K562 (cell line): ENCODE measurements around the gene OR52W1. TPM values are rescaled to one million over a fixed set of nuclear protein-coding genes. Genes with fewer than 3 reads are reported as not detected.
A peak's percentile ranks its signal among the peaks of the same experiment; 100 is the strongest.

Experiments used
- ATAC-seq: fragments of 200-7000 bp; cut with Tn5 transposase; 3 replicates; pipeline ENCODE4 v1.9.1; 2020; ENCODE audit warnings: moderate library complexity
- BruUV-seq: library from RNA; stranded (reverse); fragments of 400-500 nt; replicated peaks from 2 replicates; lab custom pipeline; 2021; lab: Mats Ljungman, UMichigan
- CTCF ChIA-PET: fragments of 300-600 bp; formaldehyde crosslinking; extraction: SDS; loops from one replicate; lab custom pipeline; 2021; ENCODE audit warnings: low intra/inter-chr PET ratio; lab: Yijun Ruan, JAX
- POLR2A ChIA-PET: fragments of 300-600, 350-650 bp; sonication (Branson Sonifier 250); formaldehyde crosslinking; extraction: SDS; loops from one replicate; lab custom pipeline; 2021; ENCODE audit warnings: antibody characterized with exemption, inconsistent platforms; lab: Yijun Ruan, JAX
- DNase-seq, 4 experiments: peaks; one replicate each; pipeline versions ENCODE4 v3.0.0 to v3.0.0-alpha.2; 2011 to 2018; ENCODE audit warnings: low spot score in 3 of 4, mixed read lengths in 3 of 4; ENCODE audit errors: extremely low read depth in 1 of 4
- FAIRE-seq: peaks from 2 replicates; lab custom pipeline; 2011; peaks lifted over from hg19 to GRCh38; lab: Jason Lieb, UNC
- H2AFZ ChIP-seq: 2 replicates; pipeline ENCODE4 v1.6.0; 2011; ENCODE audit warnings: low read depth, low read length, control low read depth, inconsistent platforms
- H3K27ac ChIP-seq: fragments of 200-600 bp; 3 replicates; pipeline ENCODE4 v1.8.0; 2011; ENCODE audit warnings: low read depth, mild to moderate bottlenecking, control low read depth, inconsistent platforms, low read length, moderate library complexity, mixed read lengths; ENCODE audit errors: extremely low read depth
- H3K27me3 ChIP-seq, 2 experiments: fragments of 300-600 bp in 1 of 2; 2 replicates in 1 of 2; 3 replicates in 1 of 2; pipeline versions ENCODE4 v1.6.0 to v1.8.0; 2011; ENCODE audit warnings: inconsistent platforms in 2 of 2, low read length in 2 of 2, mild to moderate bottlenecking in 1 of 2, mixed read lengths in 1 of 2, moderate library complexity in 1 of 2; ENCODE audit not compliant: control insufficient read depth in 2 of 2, insufficient read depth in 2 of 2
- H3K36me3 ChIP-seq: fragments of 300-600 bp; 3 replicates; pipeline ENCODE4 v1.8.0; 2011; ENCODE audit warnings: mild to moderate bottlenecking, low read length, inconsistent platforms; ENCODE audit not compliant: control insufficient read depth, insufficient read depth
- H3K4me1 ChIP-seq, 2 experiments: fragments of 200-600 bp in 1 of 2; replicated peaks in 1 of 2; 2 replicates in 1 of 2; 3 replicates in 1 of 2; pipeline versions ENCODE4 v1.5.1 to v1.8.0; 2011; ENCODE audit warnings: inconsistent platforms in 2 of 2, low read length in 2 of 2, mild to moderate bottlenecking in 1 of 2, mixed read lengths in 1 of 2, moderate library complexity in 1 of 2; ENCODE audit not compliant: control insufficient read depth in 2 of 2, insufficient read depth in 2 of 2
- H3K4me2 ChIP-seq: 2 replicates; pipeline ENCODE4 v1.6.1; 2011; ENCODE audit warnings: low read length, control low read depth, inconsistent platforms, mixed read lengths; ENCODE audit not compliant: insufficient read depth
- H3K4me3 ChIP-seq: fragments of 200-600 bp; sonication (generic), shearing (Covaris generic); 2 replicates; pipeline ENCODE4 v1.5.1; 2016; ENCODE audit warnings: control low read depth, inconsistent platforms
- H3K79me2 ChIP-seq: fragments of 200-600 bp; 3 replicates; pipeline ENCODE4 v1.8.0; 2011; ENCODE audit warnings: low read length, inconsistent platforms; ENCODE audit not compliant: control insufficient read depth, insufficient read depth
- H3K9ac ChIP-seq, 2 experiments: 2 replicates each; pipeline versions ENCODE4 v1.6.0 to v1.6.1; 2011; ENCODE audit warnings: low read depth in 2 of 2, low read length in 2 of 2, control low read depth in 1 of 2, inconsistent platforms in 1 of 2, mild to moderate bottlenecking in 1 of 2, mixed read lengths in 1 of 2; ENCODE audit not compliant: insufficient read depth in 1 of 2
- H3K9me1 ChIP-seq: one replicate; pipeline ENCODE4 v1.6.0; 2011; ENCODE audit warnings: inconsistent platforms, mild to moderate bottlenecking, low read length, moderate library complexity; ENCODE audit not compliant: control insufficient read depth, insufficient read depth
- H3K9me3 ChIP-seq: replicated peaks from 2 replicates; pipeline ENCODE4 v1.5.1; 2011; ENCODE audit warnings: low read depth, low read length, inconsistent platforms; ENCODE audit not compliant: control insufficient read depth, insufficient read depth
- H4K20me1 ChIP-seq: replicated peaks from 2 replicates; pipeline ENCODE4 v1.6.1; 2011; ENCODE audit warnings: low read length, inconsistent platforms, mixed read lengths; ENCODE audit not compliant: control insufficient read depth, insufficient read depth
- CC2D1A ChIP-seq: fragments of 450-650 bp; IDR thresholded peaks from 2 replicates; pipeline ENCODE4 v1.6.1; 2017; ENCODE audit warnings: mild to moderate bottlenecking
- CHD1 ChIP-seq: fragments of 200-600 bp; sonication (generic); IDR thresholded peaks from one replicate; pipeline ENCODE4 v1.6.1; 2012; ENCODE audit warnings: mild to moderate bottlenecking, moderate library complexity, low read length, inconsistent platforms
- NR3C1 ChIP-seq: sonication (generic); formaldehyde crosslinking; IDR thresholded peaks from 2 replicates; pipeline ENCODE4 v1.8.1; 2022; ENCODE audit warnings: missing genetic modification reagents
- THRAP3 ChIP-seq: fragments of 450-650 bp; IDR thresholded peaks from 2 replicates; pipeline ENCODE4 v1.6.1; 2016; ENCODE audit warnings: mild to moderate bottlenecking, inconsistent platforms, borderline replicate concordance
- ZNF75A ChIP-seq: fragments of 450-650 bp; formaldehyde crosslinking; IDR thresholded peaks from 2 replicates; pipeline ENCODE4 v1.4.0; 2020; ENCODE audit warnings: mild to moderate bottlenecking
- WGBS: fragments of 100-300 bp; shearing (Covaris generic); methylation state at CpG from one replicate; pipeline ENCODE4 v1.1.6; 2016; ENCODE audit warnings: low coverage, mixed read lengths; ENCODE audit not compliant: insufficient coverage; ENCODE audit errors: missing lambda C conversion rate; 5-methylcytosine and 5-hydroxymethylcytosine counted together
- in situ Hi-C: fragments of 300-500 bp; cut with MboI; formaldehyde crosslinking; loops from 4 replicates; pipeline ENCODE4 v1.15.0; 2018; ENCODE audit warnings: inconsistent platforms, mixed read lengths
- intact Hi-C: fragments of 100-400 bp; cut with micrococcal nuclease; formaldehyde crosslinking; loops from 2 replicates; pipeline ENCODE4 v1.14.2; 2022
- polyA plus RNA-seq, 8 experiments: library from polyadenylated mRNA; depleted of rRNA in 4 of 8; stranded (reverse) in 5 of 8; unstranded in 3 of 8; fragments of >200 nt; fragmentation: Nextera tagmentation in 2 of 8; fragmentation: Illumina TruSeq in 1 of 8; extraction: Ambion mirVana in 2 of 8; extraction: Trizol in 1 of 8; gene quantifications; 2 replicates each; pipeline versions ENCODE4 v1.2.1 to v1.2.3, GENCODE V29; 2011 to 2014; ENCODE audit warnings: inconsistent platforms in 1 of 8, missing spikeins in 1 of 8
- total RNA-seq, 7 experiments: library from RNA; depleted of rRNA in 6 of 7; stranded (reverse); fragments of >200 nt in 6 of 7; fragmentation: Illumina TruSeq in 2 of 7; extraction: Trizol in 2 of 7; gene quantifications; 2 replicates each; pipeline versions ENCODE4 v1.2.1 to v1.2.3, GENCODE V29; 2011 to 2021; ENCODE audit warnings: low replicate concordance in 1 of 7
- TF ChIP-seq, protein P1 (sequence below): sonication (generic); formaldehyde crosslinking; IDR thresholded peaks from 2 replicates; pipeline ENCODE4 v1.8.1; 2022; ENCODE audit warnings: missing genetic modification reagents
- TF ChIP-seq, protein P2 (sequence below): fragments of 250-450 bp; sonication (Bioruptor Pico); IDR thresholded peaks from 2 replicates; pipeline ENCODE4 v1.5.0; 2022; ENCODE audit warnings: mild to moderate bottlenecking
- TF ChIP-seq, protein P3 (sequence below), 2 experiments: fragments of 200-800 bp in 1 of 2; sonication (Bioruptor generic) in 1 of 2; sonication (generic) in 1 of 2; formaldehyde crosslinking in 1 of 2; IDR thresholded peaks in 1 of 2; conservative IDR thresholded peaks in 1 of 2; 2 replicates each; pipeline versions ENCODE4 v1.5.0 to v1.6.1; 2016 to 2020; ENCODE audit warnings: missing compliant biosample characterization in 1 of 2, missing genetic modification characterization in 1 of 2, missing genetic modification reagents in 1 of 2
- TF ChIP-seq, protein P4 (sequence below): sonication (generic); formaldehyde crosslinking; IDR thresholded peaks from 2 replicates; pipeline ENCODE4 v1.8.0; 2022; ENCODE audit warnings: mild to moderate bottlenecking, missing genetic modification reagents, borderline replicate concordance
- TF ChIP-seq, protein P5 (sequence below): fragments of 250-450 bp; sonication (Bioruptor Pico); IDR thresholded peaks from 2 replicates; pipeline ENCODE4 v1.5.1; 2021; ENCODE audit warnings: mild to moderate bottlenecking

Gene OR52W1
- total and polyA plus RNA-seq, 9 of the 15 experiments (the other 6 are each of a cell fraction or from before 2014, with no cell fraction given) = not detected

DNA sequence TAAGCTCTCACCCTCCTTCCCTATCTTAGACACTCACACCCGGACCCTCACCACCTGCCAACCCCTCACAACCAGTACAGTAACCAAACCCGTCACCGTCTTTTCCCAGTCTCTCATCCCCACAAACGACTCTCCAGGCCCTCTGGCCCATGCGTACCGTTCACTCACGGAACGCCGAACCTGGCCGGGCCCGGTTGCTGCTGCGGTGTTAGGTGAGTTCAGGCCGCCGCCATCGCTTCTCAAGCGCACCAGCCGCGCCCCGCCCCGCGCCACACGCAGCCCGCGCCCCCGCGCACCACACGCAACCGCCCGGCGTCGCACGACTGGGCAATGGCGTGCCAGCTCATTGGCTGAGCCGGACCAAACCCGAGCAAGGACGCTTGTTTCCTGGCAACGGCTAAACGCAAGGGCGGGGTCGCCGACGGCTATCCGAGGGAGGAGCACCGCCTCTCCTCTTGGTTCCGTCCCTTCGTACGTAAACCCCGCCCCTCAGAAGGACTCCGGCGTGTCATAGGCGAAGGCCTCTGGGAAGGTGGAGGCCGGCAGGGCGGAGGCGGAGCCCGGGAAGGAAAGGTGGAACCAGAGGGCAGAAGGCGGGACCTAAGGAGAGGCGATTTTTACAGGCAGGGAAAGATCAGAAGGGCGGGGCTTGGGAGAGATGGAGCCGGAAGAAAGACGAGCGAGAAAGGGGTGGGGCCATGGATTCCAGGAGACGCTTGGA lies 35.5 kb downstream of the OR52W1 start, which contains the start of gene FHIP1B:
TSS of gene FHIP1B (minus strand) at position 250 of the 721 bp plus-strand sequence. CDS start 10,120 bp downstream, outside the sequence.
- under 1% methylated on average over 22 of the region's 62 CpGs for WGBS
- H3K27ac ChIP-seq = peak within 1 kb of the TSS; percentile 71
- in situ Hi-C loops = no loop called here
- peaks cover 0 to 4% of the 10 kb centered on the region in 2 experiments; a peak in 1 of 5 replicates for H3K27me3 ChIP-seq
- peaks cover 3% of the 10 kb centered on the region; the same call in 1 of the 3 replicates for H3K36me3 ChIP-seq
- peak within 1 kb of the TSS; percentile 93 for H3K4me2 ChIP-seq
- BruUV-seq = no TSS peak
- peaks cover 44% of the 10 kb centered on the region for H3K79me2 ChIP-seq
- H3K4me3 ChIP-seq = peak within 1 kb of the TSS; percentile 64
- peak within 1 kb of the TSS; percentile 99 for H2AFZ ChIP-seq
- ChIA-PET POLR2A (interaction anchor here (0.6 to 2.2 kb wide), 8 partner anchors 8 to 214 kb away, joined by 3 to 16 read pairs (median 4); partner anchors contain the start of gene CCKBR), CTCF (no interaction called here)
- peak; percentile 100 for FAIRE-seq
- no peaks in the 10 kb centered on the region for H3K9me3 ChIP-seq
- H4K20me1 ChIP-seq = peaks cover 10% of the 10 kb centered on the region
- ATAC-seq = peak; percentile 94
- peaks cover 7% of the 10 kb centered on the region for H3K9me1 ChIP-seq
- peak within 1 kb of the TSS; percentile 77 to 94 for H3K9ac ChIP-seq
- intact Hi-C loops = no loop called here
- peak; percentile 96 to 99 (median 96) for DNase-seq
- peaks cover 0 to 26% of the 10 kb centered on the region in 2 experiments for H3K4me1 ChIP-seq
- TF ChIP-seq, protein P1, sequence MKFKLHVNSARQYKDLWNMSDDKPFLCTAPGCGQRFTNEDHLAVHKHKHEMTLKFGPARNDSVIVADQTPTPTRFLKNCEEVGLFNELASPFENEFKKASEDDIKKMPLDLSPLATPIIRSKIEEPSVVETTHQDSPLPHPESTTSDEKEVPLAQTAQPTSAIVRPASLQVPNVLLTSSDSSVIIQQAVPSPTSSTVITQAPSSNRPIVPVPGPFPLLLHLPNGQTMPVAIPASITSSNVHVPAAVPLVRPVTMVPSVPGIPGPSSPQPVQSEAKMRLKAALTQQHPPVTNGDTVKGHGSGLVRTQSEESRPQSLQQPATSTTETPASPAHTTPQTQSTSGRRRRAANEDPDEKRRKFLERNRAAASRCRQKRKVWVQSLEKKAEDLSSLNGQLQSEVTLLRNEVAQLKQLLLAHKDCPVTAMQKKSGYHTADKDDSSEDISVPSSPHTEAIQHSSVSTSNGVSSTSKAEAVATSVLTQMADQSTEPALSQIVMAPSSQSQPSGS (CRISPR knock-in tag) = no peak
- TF ChIP-seq CHD1 (no peak), ZNF75A (CRISPR knock-in tag) (no peak), NR3C1 (CRISPR knock-in tag) (no peak), THRAP3 (no peak), CC2D1A (no peak)
- TF ChIP-seq, protein P2, sequence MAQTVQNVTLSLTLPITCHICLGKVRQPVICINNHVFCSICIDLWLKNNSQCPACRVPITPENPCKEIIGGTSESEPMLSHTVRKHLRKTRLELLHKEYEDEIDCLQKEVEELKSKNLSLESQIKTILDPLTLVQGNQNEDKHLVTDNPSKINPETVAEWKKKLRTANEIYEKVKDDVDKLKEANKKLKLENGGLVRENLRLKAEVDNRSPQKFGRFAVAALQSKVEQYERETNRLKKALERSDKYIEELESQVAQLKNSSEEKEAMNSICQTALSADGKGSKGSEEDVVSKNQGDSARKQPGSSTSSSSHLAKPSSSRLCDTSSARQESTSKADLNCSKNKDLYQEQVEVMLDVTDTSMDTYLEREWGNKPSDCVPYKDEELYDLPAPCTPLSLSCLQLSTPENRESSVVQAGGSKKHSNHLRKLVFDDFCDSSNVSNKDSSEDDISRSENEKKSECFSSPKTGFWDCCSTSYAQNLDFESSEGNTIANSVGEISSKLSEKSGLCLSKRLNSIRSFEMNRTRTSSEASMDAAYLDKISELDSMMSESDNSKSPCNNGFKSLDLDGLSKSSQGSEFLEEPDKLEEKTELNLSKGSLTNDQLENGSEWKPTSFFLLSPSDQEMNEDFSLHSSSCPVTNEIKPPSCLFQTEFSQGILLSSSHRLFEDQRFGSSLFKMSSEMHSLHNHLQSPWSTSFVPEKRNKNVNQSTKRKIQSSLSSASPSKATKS (CRISPR knock-in tag) = no peak
- TF ChIP-seq, protein P3, sequence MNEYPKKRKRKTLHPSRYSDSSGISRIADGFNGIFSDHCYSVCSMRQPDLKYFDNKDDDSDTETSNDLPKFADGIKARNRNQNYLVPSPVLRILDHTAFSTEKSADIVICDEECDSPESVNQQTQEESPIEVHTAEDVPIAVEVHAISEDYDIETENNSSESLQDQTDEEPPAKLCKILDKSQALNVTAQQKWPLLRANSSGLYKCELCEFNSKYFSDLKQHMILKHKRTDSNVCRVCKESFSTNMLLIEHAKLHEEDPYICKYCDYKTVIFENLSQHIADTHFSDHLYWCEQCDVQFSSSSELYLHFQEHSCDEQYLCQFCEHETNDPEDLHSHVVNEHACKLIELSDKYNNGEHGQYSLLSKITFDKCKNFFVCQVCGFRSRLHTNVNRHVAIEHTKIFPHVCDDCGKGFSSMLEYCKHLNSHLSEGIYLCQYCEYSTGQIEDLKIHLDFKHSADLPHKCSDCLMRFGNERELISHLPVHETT (CRISPR knock-in tag; conservative IDR thresholded peaks at IDR 0.05 in 1 of 2, IDR thresholded peaks at IDR 0.05 in 1 of 2) = no peak
- TF ChIP-seq, protein P4, sequence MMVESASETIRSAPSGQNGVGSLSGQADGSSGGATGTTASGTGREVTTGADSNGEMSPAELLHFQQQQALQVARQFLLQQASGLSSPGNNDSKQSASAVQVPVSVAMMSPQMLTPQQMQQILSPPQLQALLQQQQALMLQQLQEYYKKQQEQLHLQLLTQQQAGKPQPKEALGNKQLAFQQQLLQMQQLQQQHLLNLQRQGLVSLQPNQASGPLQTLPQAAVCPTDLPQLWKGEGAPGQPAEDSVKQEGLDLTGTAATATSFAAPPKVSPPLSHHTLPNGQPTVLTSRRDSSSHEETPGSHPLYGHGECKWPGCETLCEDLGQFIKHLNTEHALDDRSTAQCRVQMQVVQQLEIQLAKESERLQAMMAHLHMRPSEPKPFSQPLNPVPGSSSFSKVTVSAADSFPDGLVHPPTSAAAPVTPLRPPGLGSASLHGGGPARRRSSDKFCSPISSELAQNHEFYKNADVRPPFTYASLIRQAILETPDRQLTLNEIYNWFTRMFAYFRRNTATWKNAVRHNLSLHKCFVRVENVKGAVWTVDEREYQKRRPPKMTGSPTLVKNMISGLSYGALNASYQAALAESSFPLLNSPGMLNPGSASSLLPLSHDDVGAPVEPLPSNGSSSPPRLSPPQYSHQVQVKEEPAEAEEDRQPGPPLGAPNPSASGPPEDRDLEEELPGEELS (CRISPR knock-in tag) = no peak
- TF ChIP-seq, protein P5, sequence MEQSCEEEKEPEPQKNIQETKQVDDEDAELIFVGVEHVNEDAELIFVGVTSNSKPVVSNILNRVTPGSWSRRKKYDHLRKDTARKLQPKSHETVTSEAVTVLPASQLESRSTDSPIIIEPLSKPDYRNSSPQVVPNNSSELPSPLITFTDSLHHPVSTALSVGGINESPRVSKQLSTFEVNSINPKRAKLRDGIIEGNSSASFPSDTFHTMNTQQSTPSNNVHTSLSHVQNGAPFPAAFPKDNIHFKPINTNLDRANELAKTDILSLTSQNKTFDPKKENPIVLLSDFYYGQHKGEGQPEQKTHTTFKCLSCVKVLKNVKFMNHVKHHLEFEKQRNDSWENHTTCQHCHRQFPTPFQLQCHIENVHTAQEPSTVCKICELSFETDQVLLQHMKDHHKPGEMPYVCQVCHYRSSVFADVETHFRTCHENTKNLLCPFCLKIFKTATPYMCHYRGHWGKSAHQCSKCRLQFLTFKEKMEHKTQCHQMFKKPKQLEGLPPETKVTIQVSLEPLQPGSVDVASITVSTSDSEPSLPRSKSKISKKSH = no peak
